ENCODE measurements around the gene MAN1B1.

- TF ChIP-seq POLR2AphosphoS5 (IDR thresholded peaks at IDR 0.05; ENCODE audit: low read depth, low read length) (no peak), POLR2A (IDR thresholded peaks at IDR 0.05; ENCODE audit: borderline replicate concordance, extremely low read depth, insufficient read depth, insufficient read length) (no peak), REST (IDR thresholded peaks at IDR 0.05; ENCODE audit: low read depth) (no peak), ATF3 (IDR thresholded peaks at IDR 0.05) (no peak), EZH2 (IDR thresholded peaks at IDR 0.05) (no peak), CTCF (IDR thresholded peaks at IDR 0.05 in 2 of 3, conservative IDR thresholded peaks at IDR 0.05 in 1 of 3; ENCODE audit: borderline replicate concordance in 1 of 3, insufficient read depth in 1 of 3, low read depth in 2 of 3, low read length in 2 of 3) (no peak), YY1 (IDR thresholded peaks at IDR 0.05; ENCODE audit: extremely low read depth, insufficient replicate concordance, low read depth, low read length) (no peak), ZFX (IDR thresholded peaks at IDR 0.05) (no peak), CEBPB (IDR thresholded peaks at IDR 0.05; ENCODE audit: low read depth) (no peak), RAD21 (IDR thresholded peaks at IDR 0.05; ENCODE audit: low read depth) (no peak), ELF1 (IDR thresholded peaks at IDR 0.05; ENCODE audit: borderline replicate concordance, low read depth) (no peak)
These were observed 62.6 kb downstream of the MAN1B1 start for GRCh38 chr9:137149363-137149762.

Data from HCT116 (cell line).